ENCODE measurements around the gene SLC25A11. TPM values are rescaled to one million over a fixed set of nuclear protein-coding genes. Genes with fewer than 3 reads are reported as not detected.

SLC25A11 gene
- total RNA-seq, result 100 to 1,000 TPM in 1 of 2 donors, 10 to 100 TPM in 1; 92.9 to 111 TPM

GRCh38 chr17:4939796-4940554 is at the start of gene SLC25A11, which contains the start of gene RNF167:
TSS of gene SLC25A11 (minus strand) at chr17:4940046. CDS start at chr17:4939910, 136 bp downstream.
TSS of gene RNF167 (plus strand) at chr17:4940268. CDS start at chr17:4940910, 642 bp downstream.

GRCh38 chr17:4986951-4987766 is 47.3 kb upstream of the SLC25A11 start, which contains the start of gene CAMTA2:
TSS of gene CAMTA2 (minus strand) at chr17:4987675. CDS start at chr17:4986222, 1,453 bp downstream.

GRCh38 chr17:4967539-4968485 is 28.0 kb upstream of the SLC25A11 start, which contains the start of gene SPAG7:
TSS of gene SPAG7 (minus strand) at chr17:4967817. CDS start at chr17:4967804, 13 bp downstream.

GRCh38 chr17:4950746-4951204 is 10.9 kb upstream of the SLC25A11 start, which contains the start of gene ENO3:
TSS of gene ENO3 (plus strand) at chr17:4951119. CDS start at chr17:4951830, 711 bp downstream.

GRCh38 chr17:4948166-4948930 is 8.5 kb upstream of the SLC25A11 start, which contains the start of gene PFN1:
TSS of gene PFN1 (minus strand) at chr17:4948530. CDS start at chr17:4948394, 136 bp downstream.

GRCh38 chr17:4931963-4932362 is 7.9 kb downstream of the SLC25A11 start, which contains the start of gene GP1BA:
TSS of gene GP1BA (plus strand) at chr17:4932277. CDS start at chr17:4932605, 328 bp downstream.

GRCh38 chr17:4903051-4903818 is 36.6 kb downstream of the SLC25A11 start, which contains the start of gene CHRNE:
TSS of gene CHRNE (minus strand) at chr17:4903098. CDS start at chr17:4903063, 35 bp downstream.

GRCh38 chr17:4899341-4900230 is 40.3 kb downstream of the SLC25A11 start, which contains the start of gene C17orf107:
TSS of gene C17orf107 (plus strand) at chr17:4899536. CDS start at chr17:4899763, 227 bp downstream.

Small RNAs within 50 kb of the gene (small RNA-seq; reads per million reads assigned to genes)
- gene MIR6864, result 0 to 0.23 reads per million in 2 donors
- gene MIR6865, result 0 to 0.09 reads per million in 2 donors

Other genes with a start within 250 kb of the SLC25A11 start
- 10 to 100 TPM; 24.4 to 31.6 TPM for gene PELP1, start 235.9 kb downstream of the SLC25A11 start, total RNA-seq
- gene ARRB2, start 229.4 kb downstream of the SLC25A11 start, total RNA-seq, result 1 to 10 TPM; 8.3 to 9.7 TPM
- gene MED11, start 208.6 kb downstream of the SLC25A11 start, total RNA-seq, result 10 to 100 TPM; 17.0 to 18.2 TPM
- gene ZMYND15, start 200.2 kb downstream of the SLC25A11 start, total RNA-seq, result under 1 TPM; under 0.01 to 0.69 TPM
- 1 to 10 TPM; 1.7 to 6.5 TPM for gene CXCL16, start 200.1 kb downstream of the SLC25A11 start, total RNA-seq
- gene TM4SF5, start 168.2 kb downstream of the SLC25A11 start, total RNA-seq, result not detected
- gene VMO1, start 153.7 kb downstream of the SLC25A11 start, total RNA-seq, result not detected
- not detected for gene GLTPD2, start 151.1 kb downstream of the SLC25A11 start, total RNA-seq
- 100 to 1,000 TPM; 137 to 165 TPM for gene PSMB6, start 143.9 kb downstream of the SLC25A11 start, total RNA-seq
- gene PLD2, start 132.9 kb downstream of the SLC25A11 start, total RNA-seq, result 10 to 100 TPM in 1 of 2 donors, 1 to 10 TPM in 1; 8.9 to 10.3 TPM
- 10 to 100 TPM; 37.6 to 40.6 TPM for gene MINK1, start 106.7 kb downstream of the SLC25A11 start, total RNA-seq
- under 1 TPM in 1 of 2 donors, not detected in 1; 0.69 TPM for gene C17orf107, start 40.5 kb downstream of the SLC25A11 start, total RNA-seq
- gene CHRNE, start 36.9 kb downstream of the SLC25A11 start, total RNA-seq, result under 1 TPM in 1 of 2 donors, not detected in 1; 0.69 TPM
- gene GP1BA, start 7.8 kb downstream of the SLC25A11 start, total RNA-seq, result not detected
- gene RNF167, start 222 bp upstream of the SLC25A11 start, total RNA-seq, result 10 to 100 TPM; 32.0 to 42.0 TPM
- gene PFN1, start 8.5 kb upstream of the SLC25A11 start, total RNA-seq, result 100 to 1,000 TPM; 444 to 707 TPM
- gene ENO3, start 11.1 kb upstream of the SLC25A11 start, total RNA-seq, result 1 to 10 TPM; 2.7 to 5.5 TPM
- gene SPAG7, start 27.8 kb upstream of the SLC25A11 start, total RNA-seq, result 10 to 100 TPM; 22.4 to 30.0 TPM
- 10 to 100 TPM in 1 of 2 donors, 1 to 10 TPM in 1; 9.0 to 20.0 TPM for gene CAMTA2, start 47.6 kb upstream of the SLC25A11 start, total RNA-seq
- under 1 TPM; under 0.01 to 0.69 TPM for gene INCA1, start 57.5 kb upstream of the SLC25A11 start, total RNA-seq
- 10 to 100 TPM; 25.1 to 29.6 TPM for gene KIF1C, start 57.9 kb upstream of the SLC25A11 start, total RNA-seq
- gene SLC52A1, start 95.4 kb upstream of the SLC25A11 start, total RNA-seq, result not detected
- 1 to 10 TPM in 1 of 2 donors, under 1 TPM in 1; 0.67 to 1.7 TPM for gene ZFP3, start 138.4 kb upstream of the SLC25A11 start, total RNA-seq
- 1 to 10 TPM; 5.2 to 8.7 TPM for gene ZNF232, start 171.8 kb upstream of the SLC25A11 start, total RNA-seq
- not detected for gene USP6, start 176.0 kb upstream of the SLC25A11 start, total RNA-seq

Data from melanocyte of skin (primary cell).